CD4-positive, alpha-beta T cell treated with Interleukin-17A for 4 hours (primary cell): ENCODE measurements around the gene PSMA4.
"Not testable (repeated sequence)": the region's sequence is repeated elsewhere in the genome, so short reads cannot be mapped to it uniquely, and the experiment has no call there.

Experiments used
- DNase-seq: peaks from one replicate; pipeline ENCODE4 v3.0.0-alpha.2; 2020; ENCODE audit warnings: mixed read lengths

PSMA4 gene

DNA sequence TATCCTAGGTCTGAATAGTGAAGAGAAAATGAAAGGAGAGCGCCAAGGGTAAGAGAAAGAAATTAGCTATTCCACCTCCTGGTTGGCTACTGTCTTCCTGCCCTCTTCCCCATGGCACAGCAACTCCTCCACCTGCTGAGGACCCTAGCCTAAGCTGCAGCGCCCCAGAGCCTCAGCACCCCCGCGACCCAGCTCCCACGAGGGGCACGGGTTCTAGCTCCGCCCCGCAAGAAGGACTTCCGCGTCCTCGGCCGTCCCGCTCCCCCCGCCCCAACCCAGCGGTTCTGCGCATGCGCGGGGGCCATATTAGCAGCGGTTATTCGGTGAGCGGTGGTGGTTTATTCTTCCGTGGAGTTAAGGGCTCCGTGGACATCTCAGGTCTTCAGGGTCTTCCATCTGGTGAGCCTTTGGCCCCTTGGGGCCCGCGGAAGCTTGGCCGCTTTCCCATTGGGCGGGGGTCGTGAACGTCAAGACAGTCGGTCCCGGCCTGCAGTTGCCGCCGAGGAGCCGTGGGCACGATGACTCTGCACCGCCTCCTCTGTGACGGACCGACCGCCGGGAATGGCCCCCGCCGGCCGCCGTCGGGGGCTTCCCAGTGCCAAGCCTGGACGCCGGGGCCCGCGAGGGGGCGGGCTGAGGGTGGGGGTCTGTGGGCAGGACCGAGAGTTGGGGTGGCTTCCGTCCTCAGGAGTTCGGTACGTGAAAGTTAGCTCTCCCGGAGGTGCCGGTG, at the start of gene PSMA4:
Gene PSMA4, plus strand, starts transcription at position 304 of the 730 bp plus-strand sequence. CDS start 1,484 bp downstream, outside the sequence.
- DNase-seq: peak; percentile 96

DNA sequence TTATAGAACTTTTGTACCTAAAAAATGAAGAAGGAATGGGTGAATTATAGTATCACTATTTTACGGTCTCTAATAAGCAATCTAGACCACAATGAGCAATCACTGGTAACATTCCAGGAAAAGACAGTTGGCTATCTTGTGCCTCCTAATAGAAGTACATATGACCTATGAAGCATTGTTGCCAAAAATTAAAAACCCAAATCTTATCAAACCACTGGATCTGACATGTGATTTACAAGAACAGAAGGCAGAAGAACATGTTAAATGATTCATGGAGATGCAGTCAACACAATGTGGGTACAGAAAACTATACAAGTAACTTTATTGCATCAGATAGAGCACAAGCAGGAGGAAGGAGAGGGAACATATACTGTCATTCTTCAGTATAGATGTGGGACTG, 47.4 kb upstream of the PSMA4 start:
- DNase-seq: no peak

DNA sequence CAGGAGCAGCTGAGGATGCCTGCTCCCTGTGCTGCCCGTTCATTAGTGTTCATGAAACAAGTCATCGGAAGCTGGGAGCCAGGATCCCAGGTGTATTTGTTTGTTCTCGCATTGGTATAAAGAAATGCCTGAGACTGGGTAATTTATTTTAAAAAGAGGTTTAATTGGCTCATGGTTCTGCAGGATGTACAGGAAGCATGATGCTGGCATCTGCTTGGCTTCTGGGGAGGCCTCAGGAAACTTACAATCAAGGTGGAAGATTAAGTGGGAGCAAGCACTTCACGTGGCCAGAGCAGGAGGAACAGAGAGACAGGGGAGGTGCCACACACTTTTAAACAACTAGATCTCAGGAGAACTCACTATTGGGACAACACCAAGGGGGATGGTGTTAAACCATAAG, 38.4 kb upstream of the PSMA4 start:
- DNase-seq: no peak

DNA sequence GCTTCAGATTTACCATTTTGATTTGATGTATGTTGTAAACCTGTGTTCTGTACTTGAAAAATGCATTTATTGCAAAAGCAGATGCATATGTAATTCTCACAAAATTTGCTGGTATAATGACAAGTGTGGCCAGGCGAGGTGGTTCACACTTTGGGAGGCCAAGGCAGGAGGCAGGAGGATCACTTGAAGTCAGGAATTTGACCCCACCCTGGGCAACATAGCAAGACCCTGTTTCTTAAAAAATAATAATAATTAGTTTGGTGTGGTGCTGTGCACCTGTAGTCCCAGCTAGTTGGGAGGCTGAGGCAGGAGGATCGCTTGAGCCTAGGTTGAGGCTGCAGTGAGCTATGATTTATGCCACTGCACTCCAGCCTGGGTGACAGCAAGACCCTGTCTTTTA, 37.6 kb upstream of the PSMA4 start:
- no peak for DNase-seq

- DNase-seq: peak; percentile 89
These were observed 33.0 kb upstream of the PSMA4 start, which contains the start of gene HYKK for GRCh38 chr15:78506971-78507830. Gene HYKK (plus strand): TSS chr15:78507577. CDS start chr15:78513089, 5,512 bp downstream.

GRCh38 chr15:78507831-78508160, 32.4 kb upstream of the PSMA4 start:
- DNase-seq: no peak

DNA sequence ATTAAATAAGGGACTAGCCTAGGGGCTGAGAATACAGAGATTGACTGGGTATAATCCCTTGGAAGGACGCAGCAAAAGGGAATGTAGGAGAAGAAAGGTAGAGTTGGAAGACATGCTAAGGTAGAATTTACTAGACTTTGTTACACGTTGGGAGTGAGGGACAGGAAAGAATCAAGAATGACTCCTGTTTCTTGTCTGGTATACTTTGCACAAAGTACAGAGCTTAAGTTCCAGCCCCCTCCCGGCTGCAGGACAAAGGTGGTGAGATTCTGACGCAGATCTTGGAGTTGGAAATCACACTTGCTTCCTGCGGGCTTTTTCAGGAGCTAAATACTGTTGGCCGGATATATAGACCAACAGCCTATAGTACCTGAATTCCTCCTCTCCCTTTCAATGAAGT, 32.0 kb upstream of the PSMA4 start:
- no peak for DNase-seq

- no peak for DNase-seq
These were observed 30.4 kb upstream of the PSMA4 start for GRCh38 chr15:78509726-78510312.

- not testable (repeated sequence) for DNase-seq
These were observed 20.2 kb upstream of the PSMA4 start for GRCh38 chr15:78520035-78520434.

GRCh38 chr15:78524230-78524629, 16.0 kb upstream of the PSMA4 start:
- no peak for DNase-seq

DNA sequence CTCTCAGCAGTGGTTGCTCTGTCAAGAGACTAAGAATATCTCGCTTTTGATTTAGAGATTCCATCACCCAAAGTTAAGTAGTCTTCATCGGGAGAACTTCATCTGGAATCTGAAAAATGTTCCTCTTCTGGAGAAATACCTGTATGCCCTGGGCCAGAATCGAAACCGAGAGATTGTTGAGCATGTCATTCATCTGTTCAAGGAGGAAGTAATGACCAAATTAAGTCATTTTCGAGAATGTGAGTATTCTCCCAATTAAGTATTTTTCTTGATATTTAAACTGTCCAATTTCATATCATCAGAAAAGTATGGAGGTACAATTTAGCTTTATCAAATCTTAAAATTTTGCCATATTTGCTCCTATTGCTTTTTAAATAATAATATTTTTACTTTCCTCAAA, 12.9 kb upstream of the PSMA4 start:
- no peak for DNase-seq

- DNase-seq: no peak
These were observed 6.9 kb upstream of the PSMA4 start for GRCh38 chr15:78533331-78533730.

DNA sequence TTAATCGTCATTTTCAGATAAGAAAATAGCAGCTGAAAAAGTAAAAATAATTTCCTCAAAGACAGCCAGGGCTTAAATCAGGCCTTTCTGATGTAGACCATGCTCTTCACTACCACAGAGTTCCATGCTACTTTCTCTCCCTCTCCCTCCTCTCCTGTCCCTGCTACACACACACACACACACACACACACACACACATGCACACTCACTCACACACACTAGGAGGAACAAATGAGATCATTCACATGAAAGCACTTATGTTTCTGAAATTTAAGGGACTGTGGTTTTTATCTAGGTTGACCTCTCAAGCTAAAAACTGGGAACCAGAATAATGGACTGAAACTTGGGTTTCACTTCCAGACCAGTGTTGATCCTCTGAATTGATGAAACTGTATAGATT, 4.1 kb upstream of the PSMA4 start:
- no peak for DNase-seq

- no peak for DNase-seq
These were observed 2.9 kb upstream of the PSMA4 start for GRCh38 chr15:78537266-78537905.

DNA sequence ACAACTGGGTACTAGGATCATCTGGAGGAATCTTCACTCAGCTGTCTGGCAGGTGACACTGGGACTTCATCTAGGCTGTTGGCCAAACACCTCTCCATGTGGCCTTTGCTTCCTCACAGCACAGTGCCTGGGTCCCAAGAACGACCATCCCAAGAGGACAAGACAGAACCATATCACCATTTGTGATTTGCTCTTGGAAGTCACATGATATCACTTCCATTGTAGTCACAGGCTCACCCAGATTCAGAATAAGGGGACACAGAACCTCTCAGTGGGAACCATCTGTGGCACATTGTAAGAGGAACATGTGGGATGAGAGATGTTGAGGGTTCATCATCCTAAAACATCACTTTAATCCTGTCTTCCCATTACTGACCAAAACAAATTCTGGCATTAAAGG, 1.9 kb upstream of the PSMA4 start:
- DNase-seq: no peak

DNA sequence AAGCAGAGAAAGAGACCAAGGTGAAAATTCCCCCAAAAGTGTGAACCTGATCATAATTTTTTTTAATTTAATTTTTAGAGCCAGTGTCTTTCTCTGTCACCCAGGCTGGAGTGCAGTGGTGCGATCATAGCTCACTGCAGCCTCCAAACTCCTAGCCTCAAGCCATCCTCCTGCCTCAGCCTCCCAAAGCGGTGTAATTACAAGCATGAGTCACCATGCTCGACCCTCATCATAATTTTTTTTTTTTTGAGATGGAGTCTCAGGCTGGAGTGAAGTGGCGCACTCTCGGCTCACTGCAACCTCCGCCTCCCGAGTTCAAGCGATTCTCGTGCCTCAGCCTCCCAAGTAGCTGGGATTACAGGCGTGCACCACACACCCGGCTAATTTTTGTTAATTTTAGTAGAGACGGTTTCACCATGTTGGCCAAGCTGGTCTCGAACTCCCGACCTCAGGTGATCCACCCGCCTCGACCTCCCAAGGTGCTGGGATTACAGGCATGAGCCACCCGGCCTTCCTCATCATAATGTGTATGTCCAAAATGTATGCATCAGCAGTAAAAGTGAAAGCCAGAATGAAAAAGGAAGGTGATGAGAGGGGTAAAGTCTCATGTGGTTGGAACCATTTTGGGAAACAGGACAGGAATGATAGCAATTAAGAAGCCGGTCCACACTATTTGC, 642 bp upstream of the PSMA4 start:
- DNase-seq: not testable (repeated sequence)

DNA sequence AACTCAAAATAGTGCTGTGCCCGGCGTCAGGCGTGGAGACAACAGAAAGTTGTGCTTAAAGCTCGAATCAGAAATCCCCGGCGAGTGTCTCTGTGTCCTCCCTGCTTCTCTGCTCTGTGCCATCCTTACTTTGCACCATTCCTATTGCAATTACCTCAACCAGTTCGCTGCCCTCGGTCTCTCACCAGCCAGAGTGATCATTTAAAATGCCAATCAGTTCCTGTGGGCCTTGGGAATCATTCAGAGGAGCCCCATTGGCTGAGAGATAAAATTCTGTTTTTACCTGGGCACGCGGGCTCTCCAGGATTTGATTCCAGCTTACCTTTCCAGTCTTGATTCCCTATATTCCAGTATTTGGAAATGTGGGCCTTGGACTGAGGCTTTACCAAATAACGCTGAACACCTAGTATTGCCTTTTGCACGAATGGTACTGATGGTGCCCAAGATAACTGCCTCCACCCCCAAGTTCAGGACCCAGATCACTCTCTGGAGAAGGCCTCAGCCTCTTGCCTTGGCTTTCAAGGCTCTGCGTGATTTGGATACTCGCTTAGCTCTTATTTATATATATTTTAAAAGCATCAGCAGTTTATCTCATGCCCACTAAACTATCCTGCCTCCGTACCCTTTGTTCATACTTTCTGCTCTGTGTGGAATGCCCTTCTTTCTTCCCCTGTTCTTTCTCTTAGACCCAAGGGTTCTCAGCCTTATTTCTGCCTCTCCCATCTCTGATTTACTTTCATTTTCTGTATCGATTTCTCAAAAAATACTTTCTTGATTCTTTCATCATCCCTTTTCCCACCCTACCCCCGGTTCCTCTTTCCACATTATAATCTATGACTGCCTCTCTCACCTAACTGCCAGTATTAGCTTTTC, 863 bp downstream of the PSMA4 start:
- no peak for DNase-seq

DNA sequence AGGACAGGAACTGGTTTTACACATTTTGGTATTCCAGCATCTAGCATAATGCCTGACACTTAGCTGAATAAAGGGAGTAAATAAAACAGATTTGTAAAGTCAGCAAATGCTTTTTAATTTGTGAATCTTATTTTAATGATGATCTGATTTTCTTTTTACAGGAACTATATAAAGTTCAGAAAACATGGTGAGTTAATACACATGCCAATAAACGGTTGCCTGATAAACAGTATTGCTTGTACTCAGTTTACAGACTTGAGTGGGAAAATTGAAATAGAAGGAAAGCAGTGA, 1.4 kb downstream of the PSMA4 start:
- no peak for DNase-seq

DNA sequence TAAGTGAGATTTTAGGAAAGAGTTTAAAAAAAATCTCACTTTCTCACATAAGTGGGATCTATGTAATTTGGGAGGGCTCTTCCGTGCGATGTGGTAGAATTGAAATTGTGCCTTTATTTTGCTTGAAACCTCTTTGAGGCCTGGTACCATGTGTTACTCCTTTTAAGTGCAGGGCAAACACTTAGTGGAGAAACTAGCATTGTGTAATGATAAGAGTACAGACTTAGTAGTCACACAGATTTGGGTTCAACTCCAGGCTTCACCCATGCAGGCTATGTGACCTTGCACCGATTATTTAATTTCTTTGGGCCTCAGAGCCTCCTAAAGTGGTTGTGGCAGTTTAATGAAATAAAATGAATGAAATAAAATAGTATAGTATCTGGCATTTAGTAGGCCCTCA, 2.4 kb downstream of the PSMA4 start:
- DNase-seq: no peak

GRCh38 chr15:78550194-78550593, 9.9 kb downstream of the PSMA4 start:
- DNase-seq: no peak

GRCh38 chr15:78550815-78551214, 10.6 kb downstream of the PSMA4 start:
- no peak for DNase-seq

- DNase-seq: no peak
These were observed 11.7 kb downstream of the PSMA4 start for GRCh38 chr15:78551902-78552301.
